Measurements from ENCODE around the gene FN3KRP.
"Not testable (repeated sequence)": the region's sequence is repeated elsewhere in the genome, so short reads cannot be mapped to it uniquely, and the experiment has no call there.

The FN3KRP gene

DNA sequence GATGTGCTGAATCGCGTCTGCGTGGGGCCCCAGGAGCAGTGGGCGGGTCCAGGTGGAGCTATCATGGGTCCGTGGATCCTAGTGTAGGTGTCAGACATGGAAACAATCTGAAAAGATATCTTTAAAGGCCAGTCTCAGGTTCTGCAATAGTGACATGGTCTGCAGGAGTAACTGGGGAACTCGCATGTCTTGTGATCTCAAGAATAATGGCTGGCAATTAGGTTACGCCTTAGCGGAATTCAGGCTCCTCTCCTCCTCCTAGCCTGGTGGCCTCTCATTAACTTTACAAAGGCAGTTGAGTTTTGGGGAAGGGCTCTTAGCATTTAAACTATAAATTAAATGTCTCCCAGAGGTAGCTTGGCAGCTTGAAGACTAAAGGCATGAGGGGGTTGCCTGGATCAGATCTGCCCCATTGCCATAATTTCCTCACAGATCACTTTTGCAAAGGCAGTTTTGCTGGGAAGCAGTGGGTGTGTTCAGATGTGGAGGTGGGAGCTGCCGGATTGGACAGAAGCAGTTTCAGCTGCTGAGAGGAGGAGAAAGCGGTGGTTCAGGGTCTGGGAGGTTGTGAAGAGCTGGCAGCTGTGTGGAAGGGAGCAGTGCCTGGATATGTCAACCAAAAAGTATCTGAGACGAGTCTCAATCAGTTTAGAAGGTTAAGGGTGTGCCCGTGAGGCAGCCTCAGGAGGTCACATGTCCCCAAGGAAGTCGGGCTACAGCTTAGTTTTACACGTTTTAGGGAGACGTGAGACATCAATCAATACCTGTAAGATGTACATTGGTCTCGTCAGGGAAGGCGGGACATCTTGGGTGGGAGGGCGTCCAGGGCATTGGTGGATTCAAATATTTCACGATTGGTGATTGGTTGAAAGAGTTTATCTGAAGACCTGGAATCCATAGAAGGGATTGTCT is 38.0 kb downstream of the FN3KRP start:
- no peak for DNase-seq (ENCODE audit: low spot score)

DNA sequence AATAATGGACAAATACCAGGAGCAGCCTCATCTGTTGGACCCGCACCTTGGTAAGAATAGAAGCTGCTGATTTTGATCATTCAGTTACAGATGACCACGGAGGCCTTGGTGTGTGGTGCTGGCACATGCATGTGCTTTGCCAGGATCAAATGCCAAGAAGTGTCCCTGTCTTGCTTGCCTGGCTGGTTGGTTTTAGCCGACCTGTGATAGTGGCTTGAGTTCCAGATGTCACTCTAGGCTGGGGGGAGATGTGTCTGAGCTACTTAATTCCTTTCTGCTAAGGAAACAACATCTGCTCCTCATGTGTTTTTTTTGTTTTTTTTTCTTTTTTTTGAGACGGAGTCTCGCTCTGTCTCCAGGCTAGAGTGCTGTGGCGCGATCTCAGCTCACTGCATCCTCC is 39.7 kb downstream of the FN3KRP start:
- Mint-ChIP-seq H3K27me3 (ENCODE audit: low read depth) (no peaks in the 10 kb centered on the region), H3K27ac (no peak overlapping the region), H3K4me3 (no peak overlapping the region), H3K9me3 (no peaks in the 10 kb centered on the region), H3K36me3 (ENCODE audit: low read depth) (peaks cover 12% of the 10 kb centered on the region), H3K4me1 (ENCODE audit: low read depth) (peaks cover 15% of the 10 kb centered on the region)
- DNase-seq (ENCODE audit: low spot score): no peak

More for the DNA sequence above, 38.0 kb downstream of the FN3KRP start:
- peak overlapping the region; percentile 32 for H3K27ac Mint-ChIP-seq
- H3K4me3 Mint-ChIP-seq: peak overlapping the region; percentile 1
- H3K36me3 Mint-ChIP-seq (ENCODE audit: low read depth): peaks cover 6% of the 10 kb centered on the region
- no peaks in the 10 kb centered on the region for H3K27me3 Mint-ChIP-seq (ENCODE audit: low read depth)
- peaks cover 14% of the 10 kb centered on the region for H3K4me1 Mint-ChIP-seq (ENCODE audit: low read depth)
- no peaks in the 10 kb centered on the region for H3K9me3 Mint-ChIP-seq

DNA sequence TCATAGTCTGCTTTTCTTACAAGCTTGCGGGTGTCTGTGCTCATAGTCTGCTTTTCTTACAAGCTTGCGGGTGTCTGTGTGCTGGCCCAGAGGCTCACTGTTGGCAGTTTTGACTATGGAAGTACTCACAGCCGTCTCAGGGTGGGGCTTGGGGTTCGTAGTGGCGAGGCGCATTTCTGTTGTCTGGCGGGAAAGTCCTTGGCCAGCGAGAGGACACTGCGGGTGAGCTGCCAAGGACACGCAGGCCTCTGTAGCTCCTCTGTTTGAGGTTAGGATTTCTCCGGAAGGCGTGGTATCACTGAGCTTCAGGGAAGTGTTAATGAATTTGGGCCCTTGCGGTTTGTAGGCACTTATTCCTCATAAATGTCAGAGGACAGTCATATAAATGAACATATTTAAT is 48.9 kb downstream of the FN3KRP start:
- no peaks in the 10 kb centered on the region for H3K27me3 Mint-ChIP-seq (ENCODE audit: low read depth)
- peaks cover 36% of the 10 kb centered on the region for H3K36me3 Mint-ChIP-seq (ENCODE audit: low read depth)
- no peak overlapping the region for H3K27ac Mint-ChIP-seq
- peaks cover 12% of the 10 kb centered on the region for H3K4me1 Mint-ChIP-seq (ENCODE audit: low read depth)
- no peak overlapping the region for H3K4me3 Mint-ChIP-seq
- no peaks in the 10 kb centered on the region for H3K9me3 Mint-ChIP-seq
- DNase-seq (ENCODE audit: low spot score): no peak

DNA sequence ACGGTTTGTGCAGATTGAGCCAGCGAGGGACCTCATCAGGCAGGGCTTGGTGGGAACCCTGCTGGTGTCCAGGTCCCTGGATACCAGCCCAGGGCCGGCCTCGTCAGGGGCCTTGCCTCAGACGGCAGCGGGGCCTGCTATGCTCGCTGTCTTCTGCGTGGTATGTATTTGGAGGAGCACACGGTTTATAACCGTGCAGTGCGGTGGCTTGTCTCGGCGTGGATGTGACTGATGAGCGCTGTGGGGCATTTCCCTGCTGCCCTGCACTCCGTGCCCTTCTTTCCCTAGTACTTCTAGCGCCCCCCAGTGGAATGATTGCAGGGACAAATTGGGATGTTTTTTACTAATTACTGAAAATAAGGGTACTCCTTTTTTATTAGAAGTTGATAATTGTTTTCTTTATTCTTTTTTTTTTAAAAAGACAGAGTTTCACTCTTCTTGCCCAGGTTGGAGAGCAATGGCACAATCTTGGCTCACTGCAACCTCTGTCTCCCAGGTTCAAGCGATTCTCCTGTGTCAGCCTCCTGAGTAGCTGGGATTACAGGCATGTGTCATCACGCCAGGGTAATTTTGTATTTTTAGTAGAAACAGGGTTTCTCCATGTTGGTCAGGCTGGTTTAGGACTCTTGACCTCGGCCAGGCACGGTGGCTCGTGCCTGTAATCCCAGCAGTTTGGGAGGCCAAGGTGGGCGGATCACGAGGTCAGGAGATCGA is 50.7 kb downstream of the FN3KRP start:
- Mint-ChIP-seq H3K27me3 (ENCODE audit: low read depth) (no peaks in the 10 kb centered on the region), H3K4me1 (ENCODE audit: low read depth) (peaks cover 11% of the 10 kb centered on the region), H3K4me3 (no peak overlapping the region), H3K27ac (no peak overlapping the region), H3K9me3 (no peaks in the 10 kb centered on the region), H3K36me3 (ENCODE audit: low read depth) (peaks cover 36% of the 10 kb centered on the region)
- no peak for DNase-seq (ENCODE audit: low spot score)

DNA sequence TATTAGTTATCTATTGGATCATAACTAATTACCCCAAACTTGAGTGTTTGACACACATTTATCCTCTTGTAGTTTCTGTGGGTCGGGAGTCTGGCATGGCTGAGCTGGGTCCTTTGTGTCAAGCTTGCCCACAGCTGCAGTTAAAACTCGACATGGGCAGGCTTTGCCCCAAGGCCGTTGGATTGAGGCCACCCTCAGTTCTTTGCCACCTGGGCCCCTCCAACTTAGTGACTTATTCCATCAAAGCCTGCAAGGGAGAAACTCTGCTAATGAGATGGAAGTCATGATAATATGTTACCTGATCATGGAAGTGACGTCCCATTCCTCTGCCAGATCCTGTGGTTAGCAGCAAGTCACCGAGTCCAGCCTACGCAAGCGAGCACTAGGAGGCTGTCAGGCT is 52.5 kb downstream of the FN3KRP start:
- Mint-ChIP-seq H3K36me3 (ENCODE audit: low read depth) (peaks cover 36% of the 10 kb centered on the region), H3K27me3 (ENCODE audit: low read depth) (no peaks in the 10 kb centered on the region), H3K27ac (no peak overlapping the region), H3K4me3 (no peak overlapping the region), H3K9me3 (no peaks in the 10 kb centered on the region), H3K4me1 (ENCODE audit: low read depth) (peaks cover 11% of the 10 kb centered on the region)
- DNase-seq (ENCODE audit: low spot score): no peak

DNA sequence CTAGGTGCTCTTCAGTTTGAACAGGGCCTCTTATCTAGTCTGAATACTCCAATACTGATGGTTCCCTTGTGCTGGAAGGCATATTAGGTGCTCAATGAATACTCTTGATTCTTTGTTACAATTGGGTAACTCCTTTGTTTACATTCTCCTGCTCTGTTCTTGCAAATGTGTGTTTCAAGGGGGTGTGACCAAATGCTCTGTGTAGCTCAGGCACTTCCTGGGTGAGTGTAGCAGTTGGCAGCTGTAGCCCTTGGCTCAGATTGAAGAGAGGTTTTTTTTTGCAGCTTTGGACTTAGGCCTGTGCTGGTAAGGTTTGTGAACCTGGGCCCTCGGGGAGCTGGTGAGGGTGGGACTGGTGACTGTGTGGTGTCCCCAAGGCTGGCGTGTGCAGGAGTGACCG is 55.5 kb downstream of the FN3KRP start:
- no peak overlapping the region for H3K27ac Mint-ChIP-seq
- H3K36me3 Mint-ChIP-seq (ENCODE audit: low read depth): peaks cover 28% of the 10 kb centered on the region
- no peaks in the 10 kb centered on the region for H3K27me3 Mint-ChIP-seq (ENCODE audit: low read depth)
- peaks cover 3% of the 10 kb centered on the region for H3K4me1 Mint-ChIP-seq (ENCODE audit: low read depth)
- H3K9me3 Mint-ChIP-seq: no peaks in the 10 kb centered on the region
- DNase-seq (ENCODE audit: low spot score): no peak
- no peak overlapping the region for H3K4me3 Mint-ChIP-seq

DNA sequence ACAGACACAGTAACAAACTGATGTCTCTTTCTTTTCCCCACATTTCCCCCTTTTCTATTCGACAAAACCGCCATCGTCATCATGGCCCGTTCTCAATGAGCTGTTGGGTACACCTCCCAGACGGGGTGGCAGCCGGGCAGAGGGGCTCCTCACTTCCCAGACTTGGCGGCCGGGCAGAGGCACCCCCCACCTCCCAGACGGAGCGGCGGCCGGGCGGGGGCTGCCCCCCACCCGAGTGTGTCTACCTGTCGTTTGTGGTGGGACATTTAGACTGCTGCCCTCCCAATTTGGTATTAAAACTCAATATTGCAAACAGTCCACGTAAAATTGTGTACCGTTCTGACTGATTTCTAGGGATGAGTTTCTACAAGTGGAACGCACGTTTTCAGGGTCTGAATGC is 58.0 kb downstream of the FN3KRP start:
- H3K27me3 Mint-ChIP-seq (ENCODE audit: low read depth); DNase-seq (ENCODE audit: low spot score); H3K4me1 Mint-ChIP-seq (ENCODE audit: low read depth); H3K4me3 Mint-ChIP-seq; H3K9me3 Mint-ChIP-seq; H3K27ac Mint-ChIP-seq: not testable (repeated sequence)
- peaks cover 14% of the 10 kb centered on the region for H3K36me3 Mint-ChIP-seq (ENCODE audit: low read depth)

DNA sequence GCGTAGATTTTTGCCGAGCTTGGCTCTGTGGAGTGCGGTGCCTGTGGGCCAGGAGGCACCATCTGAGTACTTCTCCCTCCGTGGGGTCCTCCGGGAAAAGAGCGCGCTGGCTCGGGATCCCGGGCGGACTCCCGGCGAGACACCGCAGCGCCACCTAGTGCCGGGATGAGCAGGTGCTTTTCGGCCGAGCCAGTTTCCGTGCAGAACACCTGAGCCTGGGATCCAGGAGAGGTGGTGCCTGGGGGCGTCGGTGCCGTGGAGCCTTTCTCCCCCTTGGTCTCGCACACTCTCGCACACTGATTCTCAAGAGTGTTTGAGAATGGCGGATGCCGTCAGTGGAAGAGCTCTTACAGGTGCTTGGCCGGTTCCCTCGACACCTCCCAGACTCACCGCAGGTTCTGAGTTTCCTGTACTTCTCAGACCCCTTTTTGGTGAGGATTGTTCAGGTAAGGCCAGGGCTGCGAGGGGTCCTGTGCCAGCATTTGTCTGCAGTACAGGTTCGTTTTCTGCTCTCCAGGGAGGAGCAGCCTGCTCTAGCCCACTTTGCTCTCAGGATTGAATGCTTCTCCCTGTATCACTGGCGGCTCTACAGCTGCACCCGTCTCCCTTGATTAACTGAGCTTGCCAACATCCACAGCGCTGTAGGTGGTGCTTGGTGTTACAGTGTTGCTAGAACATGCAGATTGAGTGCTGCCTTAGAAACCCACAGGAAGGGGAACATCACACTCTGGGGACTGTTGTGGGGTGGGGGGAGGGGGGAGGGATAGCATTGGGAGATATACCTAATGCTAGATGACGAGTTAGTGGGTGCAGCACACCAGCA is 58.7 kb downstream of the FN3KRP start:
- Mint-ChIP-seq H3K4me1 (ENCODE audit: low read depth) (peaks cover 2% of the 10 kb centered on the region), H3K36me3 (ENCODE audit: low read depth) (peaks cover 14% of the 10 kb centered on the region), H3K9me3 (no peaks in the 10 kb centered on the region), H3K27ac (no peak overlapping the region), H3K27me3 (ENCODE audit: low read depth) (no peaks in the 10 kb centered on the region), H3K4me3 (no peak overlapping the region)
- DNase-seq (ENCODE audit: low spot score): peak; percentile 22

DNA sequence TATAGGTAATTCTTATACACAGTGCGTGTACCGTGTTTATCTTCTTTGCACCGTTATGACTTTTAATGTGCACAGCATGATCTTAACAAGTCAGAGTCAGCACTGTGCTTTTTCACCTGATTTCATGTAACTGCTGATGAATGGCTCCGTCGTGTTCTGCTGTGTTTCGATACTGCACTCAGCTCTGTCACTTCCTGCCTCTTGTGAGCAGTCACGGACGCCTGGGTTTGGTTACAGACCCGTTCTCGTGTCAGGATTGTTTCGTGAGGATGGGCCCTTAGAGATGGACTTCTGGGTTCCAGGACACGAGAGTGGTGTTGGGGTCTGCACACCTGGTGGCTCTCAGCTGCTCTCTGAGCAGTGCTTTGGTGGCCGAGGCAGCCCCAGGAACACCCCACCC is 59.9 kb downstream of the FN3KRP start:
- H3K27ac Mint-ChIP-seq: no peak overlapping the region
- no peaks in the 10 kb centered on the region for H3K9me3 Mint-ChIP-seq
- H3K36me3 Mint-ChIP-seq (ENCODE audit: low read depth): peaks cover 12% of the 10 kb centered on the region
- DNase-seq (ENCODE audit: low spot score): no peak
- H3K4me1 Mint-ChIP-seq (ENCODE audit: low read depth): peaks cover 2% of the 10 kb centered on the region
- no peaks in the 10 kb centered on the region for H3K27me3 Mint-ChIP-seq (ENCODE audit: low read depth)
- no peak overlapping the region for H3K4me3 Mint-ChIP-seq
